HG02571 (cell line): ENCODE results near the gene PXYLP1.

Experiments
- ATAC-seq: cut with Tn5 transposase; IDR thresholded peaks from one replicate; pipeline ENCODE4 v1.9.1; 2021; ENCODE audit warnings: mild to moderate bottlenecking, moderate library complexity; ENCODE audit not compliant: unreplicated experiment

PXYLP1 gene

GRCh38 chr3:141269961-141270360 lies 38.3 kb downstream of the PXYLP1 start:
- no peak for ATAC-seq

DNA sequence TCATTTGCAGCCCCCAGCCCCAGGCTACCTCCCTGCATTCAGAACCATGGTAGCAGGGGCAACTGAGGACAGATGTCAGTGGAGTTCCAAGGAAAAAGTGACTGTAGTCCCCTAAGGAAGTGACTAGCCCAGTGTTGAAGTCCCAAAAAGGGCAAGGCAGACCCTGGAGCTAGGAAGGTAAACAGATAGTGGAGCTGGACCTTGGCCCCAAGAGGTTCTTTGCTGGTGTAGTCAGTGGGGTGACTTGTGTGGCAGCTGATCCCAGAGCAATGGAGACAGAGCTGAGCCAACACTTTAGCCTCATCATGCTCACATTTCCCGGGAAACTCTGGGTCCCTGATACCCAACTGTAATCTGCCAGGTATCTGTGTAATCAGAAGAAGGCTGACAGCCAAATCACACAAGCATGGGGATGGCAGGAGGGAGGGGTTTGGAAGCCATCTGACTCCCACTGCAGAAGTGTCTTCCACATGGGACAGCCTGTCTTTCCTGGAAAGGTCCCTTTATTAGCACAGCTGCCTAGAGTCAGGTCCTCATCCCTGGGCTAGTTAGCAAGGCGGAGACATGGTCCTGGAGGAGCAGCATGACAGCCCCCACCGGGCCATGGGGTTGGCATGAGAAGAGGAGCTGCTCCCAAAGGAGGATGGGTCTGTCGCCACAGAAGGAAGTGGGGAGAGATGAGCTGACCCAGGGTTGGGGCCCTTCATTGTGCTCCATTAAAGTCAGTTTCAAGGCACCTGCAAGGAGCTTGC lies 39.8 kb downstream of the PXYLP1 start:
- ATAC-seq = no peak

DNA sequence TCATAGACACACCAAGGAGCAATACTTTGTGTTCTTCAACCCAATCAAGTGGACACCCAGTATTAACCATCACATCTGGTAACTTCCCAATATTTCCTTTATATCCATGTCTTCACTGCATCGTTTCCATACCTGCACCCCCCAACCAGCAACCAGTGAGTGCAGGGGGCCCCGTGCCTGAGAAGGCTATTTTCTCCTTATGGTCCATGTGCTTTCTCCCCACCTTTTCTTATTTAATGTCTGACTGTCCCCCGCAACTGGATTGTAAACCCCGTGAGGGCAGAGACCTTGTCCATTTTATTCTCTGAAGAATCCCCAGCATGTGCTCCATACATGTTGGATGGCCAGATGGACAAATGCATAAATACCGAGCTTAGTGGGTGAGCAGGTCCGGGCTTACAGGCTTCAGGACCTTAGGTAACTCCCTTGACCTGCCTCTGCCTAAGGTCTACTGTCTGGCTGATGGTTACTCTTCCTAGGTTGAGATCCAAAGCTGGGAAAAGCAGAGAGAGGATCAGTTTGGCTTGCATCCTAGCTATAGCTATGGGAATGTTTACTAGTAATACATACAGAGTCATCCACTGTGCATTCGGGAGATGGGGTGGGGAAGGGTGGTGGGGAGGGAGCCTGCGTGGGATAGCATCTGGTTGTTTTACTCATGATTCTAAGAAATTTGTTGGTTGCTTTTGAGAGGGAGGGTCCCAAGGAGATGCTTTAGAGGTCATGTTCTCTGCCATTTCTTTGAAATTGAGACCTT lies 41.5 kb downstream of the PXYLP1 start:
- ATAC-seq = no peak

GRCh38 chr3:141273700-141274410 lies 42.2 kb downstream of the PXYLP1 start:
- no peak for ATAC-seq

- ATAC-seq = no peak
These were observed 42.9 kb downstream of the PXYLP1 start for GRCh38 chr3:141274411-141275031.

DNA sequence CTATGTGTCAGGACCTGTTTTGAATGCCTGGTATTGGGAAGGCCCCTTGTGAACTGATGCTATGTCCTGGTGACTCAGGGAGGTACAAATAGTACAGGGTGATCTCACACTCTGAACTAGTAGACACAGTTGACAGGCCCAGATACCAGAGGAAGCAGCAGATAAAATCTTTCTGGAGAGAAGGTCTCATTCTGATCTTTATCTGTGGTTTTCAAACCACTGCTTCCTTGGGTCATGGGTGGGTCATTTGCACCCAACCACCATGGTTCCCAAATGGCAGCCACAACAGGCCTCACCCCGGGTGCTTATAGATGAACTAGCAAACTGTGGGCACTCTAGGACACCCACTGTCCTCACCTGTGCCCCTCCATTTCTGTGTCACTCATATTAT lies 43.4 kb downstream of the PXYLP1 start:
- no peak for ATAC-seq

- ATAC-seq = no peak
These were observed 43.9 kb downstream of the PXYLP1 start for GRCh38 chr3:141275511-141275910.

DNA sequence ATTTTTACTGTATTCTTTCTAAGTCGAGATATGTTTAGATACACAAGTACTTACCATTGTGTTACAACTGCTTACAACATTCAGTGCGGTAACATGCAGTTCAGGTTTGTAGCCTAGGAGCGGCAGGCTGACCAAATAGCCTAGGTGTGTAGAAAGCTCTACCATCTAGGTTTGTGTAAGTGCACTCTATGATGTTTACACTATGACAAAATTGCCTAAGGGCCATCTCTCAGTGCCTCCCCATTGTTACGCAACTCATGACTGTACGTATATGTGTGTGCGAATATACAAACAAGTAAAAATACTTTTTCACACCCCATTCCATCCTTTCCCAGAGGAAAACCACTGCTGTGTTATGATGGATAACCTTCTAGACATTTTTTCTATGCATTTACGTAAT lies 44.3 kb downstream of the PXYLP1 start:
- no peak for ATAC-seq

DNA sequence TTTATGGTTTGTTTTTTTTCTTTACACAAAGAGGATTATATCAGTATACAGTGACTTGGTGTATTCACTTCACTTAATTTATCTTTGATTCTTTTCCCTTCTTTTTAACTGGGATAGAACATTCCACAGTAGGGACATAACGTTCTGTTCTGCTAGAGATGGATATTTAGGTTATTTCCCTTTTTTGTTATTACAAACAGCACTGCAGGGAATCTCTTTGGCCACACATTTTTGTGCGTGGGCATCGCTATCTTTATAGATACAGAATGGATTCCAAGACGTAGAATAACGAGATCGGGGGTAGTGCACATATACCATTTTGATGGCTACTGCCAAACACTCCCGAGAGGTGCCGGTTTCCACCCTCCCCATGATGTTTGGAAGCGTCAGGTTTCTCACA lies 44.8 kb downstream of the PXYLP1 start:
- ATAC-seq = no peak

- ATAC-seq = no peak
These were observed 45.8 kb downstream of the PXYLP1 start for GRCh38 chr3:141277451-141277850.

GRCh38 chr3:141278196-141279076 lies 46.8 kb downstream of the PXYLP1 start:
- ATAC-seq = no peak

DNA sequence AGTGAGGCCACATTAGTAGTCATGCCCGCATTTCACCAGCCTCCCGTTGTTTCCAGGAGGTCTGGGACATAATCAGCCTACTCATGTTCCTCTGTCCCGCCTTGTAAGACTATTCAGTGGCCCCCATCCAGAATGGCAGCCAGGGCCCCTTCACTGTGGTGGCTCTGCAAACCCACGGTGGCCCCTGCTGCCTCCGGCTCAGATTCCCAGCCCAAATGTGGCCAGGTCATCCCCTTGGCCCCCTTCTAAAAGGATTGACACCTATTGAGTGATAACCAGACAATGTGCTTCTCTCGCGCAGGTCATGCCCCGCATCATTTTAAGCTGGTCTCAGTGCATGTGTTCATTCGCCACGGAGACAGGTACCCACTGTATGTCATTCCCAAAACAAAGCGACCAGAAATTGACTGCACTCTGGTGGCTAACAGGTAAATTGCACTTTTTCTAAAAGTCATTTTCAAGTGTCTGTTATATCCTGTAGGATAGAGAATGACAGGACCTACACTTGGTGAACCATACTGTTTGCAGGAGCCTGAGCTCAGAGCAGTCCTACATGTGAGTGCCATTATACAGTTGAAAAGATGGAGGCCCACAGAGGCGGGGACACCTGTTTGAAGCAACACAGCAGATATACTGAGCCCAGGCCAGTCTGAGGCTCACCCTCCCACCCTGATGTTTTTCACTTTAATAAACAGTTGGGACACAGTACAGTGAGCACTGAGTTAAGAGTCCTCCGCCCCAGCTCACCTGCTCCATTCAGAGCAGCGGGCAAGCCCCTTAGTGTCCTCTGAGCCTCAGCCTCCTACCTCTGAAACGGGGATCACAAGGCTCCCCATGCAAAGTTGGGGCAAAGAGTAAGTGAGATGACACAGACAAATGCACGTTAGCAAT lies 47.7 kb downstream of the PXYLP1 start:
- ATAC-seq = no peak

- ATAC-seq = no peak
These were observed 48.5 kb downstream of the PXYLP1 start for GRCh38 chr3:141280086-141280485.

DNA sequence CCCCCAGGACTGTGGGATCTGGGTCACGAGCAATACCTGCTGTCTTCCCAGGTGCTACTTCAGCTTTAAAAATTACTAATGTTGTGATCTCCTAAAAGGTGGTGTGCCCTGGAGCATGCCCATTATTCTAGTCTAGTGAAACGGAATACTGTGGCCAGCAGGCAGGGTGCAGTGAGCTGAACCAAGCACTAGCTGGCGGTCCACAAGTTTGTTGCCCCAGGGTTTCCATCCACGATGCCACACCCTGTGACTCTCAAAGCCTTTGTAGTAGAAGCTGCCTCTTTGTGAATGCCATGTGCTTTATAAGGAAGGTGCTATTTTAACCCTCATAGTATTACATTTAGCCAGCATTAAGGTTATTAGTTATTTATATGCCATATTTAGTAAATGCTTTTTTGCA lies 49.1 kb downstream of the PXYLP1 start:
- no peak for ATAC-seq

DNA sequence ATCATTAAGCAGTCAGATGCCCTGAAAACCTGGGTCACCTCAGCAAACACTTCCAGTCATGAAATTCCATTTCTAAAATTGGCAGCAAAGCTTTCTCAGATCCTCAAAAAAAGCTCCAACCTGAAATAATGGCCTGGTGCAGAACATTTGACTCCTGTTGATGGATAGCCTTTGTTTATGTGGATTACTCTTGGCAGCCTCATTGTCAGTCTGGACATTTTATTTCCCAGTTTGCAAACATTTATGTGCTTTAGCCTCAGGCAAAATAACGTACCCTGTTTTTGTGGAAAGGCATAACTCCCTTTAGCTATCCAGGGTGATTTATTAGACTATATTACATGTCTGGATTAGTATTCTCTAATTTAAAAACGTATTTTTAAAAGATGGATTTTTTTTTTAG lies 53.9 kb downstream of the PXYLP1 start:
- no peak for ATAC-seq

GRCh38 chr3:141286856-141287255 lies 55.2 kb downstream of the PXYLP1 start:
- no peak for ATAC-seq

GRCh38 chr3:141287326-141287725 lies 55.7 kb downstream of the PXYLP1 start:
- no peak for ATAC-seq

GRCh38 chr3:141288336-141288990 lies 56.8 kb downstream of the PXYLP1 start:
- no peak for ATAC-seq

DNA sequence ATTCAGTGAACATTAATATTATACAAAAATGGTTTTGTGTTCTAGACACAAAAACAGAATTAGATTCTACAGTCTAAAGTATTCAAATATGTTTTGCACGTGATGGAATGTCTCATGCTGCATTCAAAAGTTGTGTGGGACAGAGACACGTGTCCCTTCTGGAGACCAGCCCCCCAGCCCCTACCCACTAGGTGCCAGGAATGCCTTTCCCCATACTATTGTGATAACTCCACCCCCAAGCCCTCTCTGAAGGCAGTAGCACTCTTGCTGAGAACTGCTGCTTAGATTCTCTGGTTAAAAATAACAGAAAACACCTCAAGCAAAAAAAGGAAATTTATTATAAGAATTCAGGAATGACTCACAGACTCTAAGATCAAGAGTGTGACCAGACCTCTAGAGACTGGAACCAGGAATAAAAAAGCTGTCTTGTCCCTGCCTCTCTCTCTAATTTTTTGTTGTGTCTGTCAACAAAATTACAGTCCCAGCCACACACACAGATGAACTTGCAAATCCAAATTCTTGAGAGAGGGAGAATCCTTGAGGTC lies 57.7 kb downstream of the PXYLP1 start:
- ATAC-seq = no peak
